ENCODE results near the gene CD4.

DNA sequence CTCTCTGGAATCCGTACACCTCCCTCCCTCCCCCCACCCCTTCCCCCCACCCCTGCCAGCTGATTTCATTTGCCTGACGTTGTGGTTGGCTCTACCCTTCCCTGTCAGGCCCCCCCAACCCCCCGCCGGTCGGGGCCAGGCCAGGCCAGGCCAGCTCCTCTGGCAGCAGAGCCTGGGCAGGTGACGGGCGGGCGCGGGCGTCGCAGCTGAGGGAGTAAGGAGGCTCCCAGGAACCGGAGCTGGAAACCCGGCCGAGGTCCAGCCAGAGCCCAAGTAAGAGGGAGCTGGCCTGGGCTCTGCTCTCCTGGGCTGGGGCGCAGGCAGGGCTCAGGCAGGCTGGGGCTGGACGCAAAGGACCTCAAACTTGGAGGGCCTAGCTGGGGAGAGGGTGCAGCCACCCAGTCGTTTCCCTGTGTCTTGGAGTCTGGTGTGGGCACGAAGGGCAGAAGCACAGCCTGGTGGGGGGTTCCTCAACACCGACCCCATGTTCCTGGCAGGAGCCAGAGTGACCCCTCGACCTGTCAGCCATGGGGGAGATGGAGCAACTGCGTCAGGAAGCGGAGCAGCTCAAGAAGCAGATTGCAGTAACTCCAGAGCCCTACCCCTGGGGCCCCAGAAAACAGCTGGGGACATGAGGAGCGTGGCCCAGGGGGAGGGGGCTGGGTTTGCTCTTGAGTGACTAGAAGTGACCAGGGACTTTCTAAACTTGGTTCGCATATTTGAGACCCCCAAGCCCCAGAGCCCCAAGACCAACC, 51.6 kb downstream of the CD4 start, which contains the start of gene GNB3:
- no peak for TF ChIP-seq EZH2phosphoT487 (IDR thresholded peaks at IDR 0.05; ENCODE audit: borderline replicate concordance, low read depth, low read length)
- TF ChIP-seq, protein P1, sequence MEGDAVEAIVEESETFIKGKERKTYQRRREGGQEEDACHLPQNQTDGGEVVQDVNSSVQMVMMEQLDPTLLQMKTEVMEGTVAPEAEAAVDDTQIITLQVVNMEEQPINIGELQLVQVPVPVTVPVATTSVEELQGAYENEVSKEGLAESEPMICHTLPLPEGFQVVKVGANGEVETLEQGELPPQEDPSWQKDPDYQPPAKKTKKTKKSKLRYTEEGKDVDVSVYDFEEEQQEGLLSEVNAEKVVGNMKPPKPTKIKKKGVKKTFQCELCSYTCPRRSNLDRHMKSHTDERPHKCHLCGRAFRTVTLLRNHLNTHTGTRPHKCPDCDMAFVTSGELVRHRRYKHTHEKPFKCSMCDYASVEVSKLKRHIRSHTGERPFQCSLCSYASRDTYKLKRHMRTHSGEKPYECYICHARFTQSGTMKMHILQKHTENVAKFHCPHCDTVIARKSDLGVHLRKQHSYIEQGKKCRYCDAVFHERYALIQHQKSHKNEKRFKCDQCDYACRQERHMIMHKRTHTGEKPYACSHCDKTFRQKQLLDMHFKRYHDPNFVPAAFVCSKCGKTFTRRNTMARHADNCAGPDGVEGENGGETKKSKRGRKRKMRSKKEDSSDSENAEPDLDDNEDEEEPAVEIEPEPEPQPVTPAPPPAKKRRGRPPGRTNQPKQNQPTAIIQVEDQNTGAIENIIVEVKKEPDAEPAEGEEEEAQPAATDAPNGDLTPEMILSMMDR (conservative IDR thresholded peaks at IDR 0.05; ENCODE audit: low read length), result no peak

Measured in OCI-LY7 (cell line).